ENCODE data around the gene IL1RAPL2.

IL1RAPL2 gene

DNA sequence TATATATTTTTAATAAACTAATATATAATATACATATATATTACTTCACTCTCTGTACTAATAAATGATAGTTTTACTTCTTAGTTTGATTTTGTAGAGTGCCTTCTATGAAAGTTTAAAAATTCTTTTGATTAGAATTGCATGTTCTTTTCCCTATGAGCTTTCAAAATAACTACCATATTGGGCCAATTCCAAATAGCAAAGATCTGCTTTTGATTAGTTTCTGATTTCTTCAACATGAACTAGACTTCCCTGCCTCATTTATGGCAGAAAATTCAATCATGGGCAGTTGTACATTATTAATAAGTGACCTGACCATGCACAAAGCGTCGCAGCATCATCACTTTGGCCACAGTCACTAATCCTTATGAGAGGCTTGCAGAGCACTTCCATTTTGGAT, 703.4 kb downstream of the IL1RAPL2 start:
- no peak for DNase-seq (ENCODE audit: low read depth)

GRCh38 chrX:105273326-105273725, 707.3 kb downstream of the IL1RAPL2 start:
- no peak for DNase-seq (ENCODE audit: low read depth)

DNA sequence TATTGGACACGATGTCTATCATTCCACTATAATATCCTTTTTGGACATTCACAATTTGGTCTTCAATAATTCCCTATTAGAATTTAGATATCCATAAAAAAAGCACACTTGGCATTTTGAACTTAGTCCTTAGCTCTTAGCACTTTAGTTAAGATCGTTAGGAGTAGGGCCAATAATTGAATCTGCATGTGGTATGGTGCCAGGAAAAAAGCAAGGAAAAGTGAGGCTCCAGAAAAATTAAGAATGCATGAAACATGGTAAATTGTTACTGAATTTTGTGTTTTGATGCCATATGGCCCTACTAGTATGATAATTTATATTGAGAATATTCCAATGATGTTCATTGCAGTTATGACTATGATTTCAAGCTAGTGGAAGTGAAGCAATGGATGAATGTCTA, 708.1 kb downstream of the IL1RAPL2 start:
- no peak for DNase-seq (ENCODE audit: low read depth)

- no peak for DNase-seq (ENCODE audit: low read depth)
Measured at GRCh38 chrX:105277132-105277531, 711.1 kb downstream of the IL1RAPL2 start.

GRCh38 chrX:105282077-105282476, 716.1 kb downstream of the IL1RAPL2 start:
- no peak for DNase-seq (ENCODE audit: low read depth)

DNA sequence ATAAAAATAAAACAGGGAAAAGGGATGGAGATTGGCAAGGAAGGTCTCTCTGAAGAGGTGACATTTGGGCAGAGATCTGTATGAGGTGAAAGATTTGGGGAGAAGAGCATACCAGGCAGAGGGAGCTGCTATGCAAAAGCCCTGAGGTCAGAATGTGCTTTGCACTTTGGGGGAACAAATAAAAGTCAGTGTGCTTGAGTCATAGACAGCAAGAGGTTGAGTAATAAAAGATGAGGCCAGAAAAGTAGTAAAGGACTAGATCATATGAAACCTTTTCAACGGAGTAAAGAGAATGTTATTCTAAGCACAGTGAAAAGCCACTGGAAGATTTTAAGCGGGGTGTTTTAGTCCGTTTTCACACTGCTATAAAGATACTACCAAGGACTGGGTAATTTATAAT, 731.0 kb downstream of the IL1RAPL2 start:
- DNase-seq (ENCODE audit: low read depth) = no peak

DNA sequence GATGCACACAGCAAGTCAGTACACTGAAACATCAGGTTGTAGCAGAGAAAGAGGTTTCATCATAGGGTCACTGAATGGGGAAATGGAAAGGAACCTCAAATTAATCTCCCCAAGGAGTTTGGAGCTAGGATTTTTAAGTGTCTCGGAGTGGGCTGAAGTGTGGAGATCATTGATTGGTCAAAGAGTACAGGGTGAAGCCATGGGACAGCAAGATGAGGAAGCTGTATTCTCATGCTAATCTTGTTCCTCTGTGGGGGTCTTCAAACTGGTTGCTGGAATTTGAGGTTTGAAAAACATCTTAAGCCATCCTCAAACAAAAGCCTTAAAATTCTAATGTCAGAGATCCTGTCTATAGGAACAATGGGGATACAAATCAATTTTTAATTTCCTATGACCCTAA, 733.3 kb downstream of the IL1RAPL2 start:
- DNase-seq (ENCODE audit: low read depth) = no peak

DNA sequence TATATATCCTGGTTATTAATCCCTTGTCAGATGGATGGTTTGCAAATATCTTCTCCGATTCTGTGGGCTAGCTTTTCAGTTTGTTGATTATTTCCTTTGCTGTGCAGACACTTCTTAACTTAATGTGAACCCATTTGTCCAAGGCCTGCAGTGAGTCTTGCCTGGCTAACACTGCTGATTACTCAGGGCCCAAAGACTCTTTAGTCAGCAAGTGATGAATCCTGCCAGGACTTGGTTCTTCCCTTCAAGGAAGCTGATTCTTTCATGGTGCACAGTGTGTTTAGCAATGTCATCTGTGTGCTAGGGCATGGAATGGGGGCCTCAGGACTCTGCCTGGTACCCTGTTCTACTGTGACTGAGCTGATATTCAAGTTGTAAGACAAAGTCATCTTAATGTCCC, 736.2 kb downstream of the IL1RAPL2 start:
- no peak for DNase-seq (ENCODE audit: low read depth)

DNA sequence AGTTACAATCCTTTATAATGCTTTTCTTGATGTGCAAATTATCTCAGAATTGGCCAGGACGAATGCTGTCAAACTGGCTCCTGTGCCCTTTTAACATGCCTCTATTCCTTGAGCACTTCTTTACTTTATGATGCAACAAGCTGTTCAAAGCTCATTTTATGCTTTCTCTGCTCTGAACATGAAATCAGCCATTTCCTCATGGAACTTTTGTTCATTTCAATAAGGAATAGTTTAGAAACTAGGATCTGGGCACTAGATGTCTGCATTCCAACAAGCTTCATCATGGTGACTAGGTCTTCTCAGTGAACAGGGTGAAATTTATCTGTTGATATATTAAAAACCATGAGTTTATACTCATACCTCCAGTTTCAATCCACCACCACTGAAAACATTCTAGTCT, 741.8 kb downstream of the IL1RAPL2 start:
- DNase-seq (ENCODE audit: low read depth) = no peak

GRCh38 chrX:105313596-105313995, 747.6 kb downstream of the IL1RAPL2 start:
- no peak for DNase-seq (ENCODE audit: low read depth)

DNA sequence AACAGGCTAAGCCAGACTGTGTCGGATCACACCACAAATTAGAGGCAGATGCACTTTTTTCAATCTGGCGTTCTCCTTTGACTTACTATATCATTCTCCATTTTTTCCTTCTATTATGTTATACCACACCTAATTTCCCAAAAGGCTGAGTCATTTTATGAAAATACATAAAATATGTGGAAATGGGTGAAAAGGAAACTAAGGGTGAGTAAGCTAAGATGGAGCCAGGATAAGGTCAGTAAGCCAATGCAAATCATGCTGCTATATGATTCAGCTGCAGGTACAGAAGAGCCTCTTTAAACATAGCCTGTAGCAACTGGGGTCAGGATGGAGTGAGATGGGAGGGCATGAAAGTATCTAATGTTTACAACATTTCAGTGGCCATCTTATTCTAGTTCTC, 748.5 kb downstream of the IL1RAPL2 start:
- no peak for DNase-seq (ENCODE audit: low read depth)

- DNase-seq (ENCODE audit: low read depth) = no peak
Measured at GRCh38 chrX:105315248-105315647, 749.2 kb downstream of the IL1RAPL2 start.

GRCh38 chrX:105317117-105317516, 751.1 kb downstream of the IL1RAPL2 start:
- DNase-seq (ENCODE audit: low read depth) = no peak

DNA sequence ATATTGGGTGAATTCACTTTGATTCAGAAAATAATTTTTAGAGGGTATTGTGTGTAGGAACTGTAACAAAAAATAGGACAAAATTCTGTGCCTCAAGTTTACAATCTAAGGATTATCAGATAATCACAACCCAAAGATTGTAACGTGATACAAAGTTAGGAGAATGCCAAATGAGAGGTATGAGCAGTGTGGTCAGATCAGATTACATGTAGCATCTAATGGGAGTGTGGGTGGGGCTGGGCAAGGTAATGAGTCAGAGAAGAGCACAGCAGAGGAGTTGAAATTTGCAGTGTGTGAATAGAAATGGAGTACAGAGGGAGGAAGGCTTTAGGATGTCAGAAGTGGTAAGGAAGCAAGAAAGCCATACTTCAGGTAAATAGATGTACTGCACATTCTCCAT, 757.9 kb downstream of the IL1RAPL2 start:
- DNase-seq (ENCODE audit: low read depth) = no peak

GRCh38 chrX:105328773-105329172, 762.8 kb downstream of the IL1RAPL2 start:
- DNase-seq (ENCODE audit: low read depth) = no peak

DNA sequence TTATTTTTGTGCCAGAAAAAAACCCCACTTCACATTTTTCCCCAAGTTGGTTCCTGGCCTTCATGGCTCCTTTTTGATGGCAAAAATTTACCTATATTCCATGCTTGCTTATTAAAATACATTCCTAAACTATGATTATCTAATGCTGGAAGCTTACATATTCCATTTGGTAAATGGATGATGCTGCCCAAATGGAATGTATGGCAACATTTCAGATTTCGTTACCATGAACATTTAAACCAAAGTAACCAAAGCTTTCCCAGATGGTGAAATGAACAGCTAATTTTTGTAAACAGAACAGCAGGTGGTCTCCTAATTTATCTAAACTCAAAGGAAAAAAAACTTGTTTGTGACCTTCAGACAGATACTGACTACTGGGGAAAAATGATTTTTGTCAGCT, 765.2 kb downstream of the IL1RAPL2 start:
- DNase-seq (ENCODE audit: low read depth) = no peak

- no peak for DNase-seq (ENCODE audit: low read depth)
Measured at GRCh38 chrX:105347373-105347772, 781.4 kb downstream of the IL1RAPL2 start.

- DNase-seq (ENCODE audit: low read depth) = no peak
Measured at GRCh38 chrX:105349476-105349875, 783.5 kb downstream of the IL1RAPL2 start.

DNA sequence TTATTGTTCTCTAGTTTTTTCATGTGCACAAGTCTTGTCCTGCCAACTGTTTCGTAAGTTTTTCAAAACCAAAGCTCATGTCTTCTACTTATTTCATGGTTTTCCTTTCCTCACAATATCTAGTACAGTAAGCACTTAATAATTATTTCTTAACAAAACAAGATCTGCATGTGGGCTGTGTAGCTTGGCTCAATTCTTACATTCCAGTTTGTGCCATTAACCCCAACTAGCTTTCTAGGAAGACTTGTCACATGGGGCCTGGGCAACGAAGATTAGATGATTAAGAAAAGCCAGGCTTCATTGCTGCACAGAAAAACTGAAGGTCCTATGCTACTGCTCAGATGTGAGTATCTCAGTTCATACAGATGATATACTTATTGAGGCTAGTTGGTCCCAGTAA, 809.8 kb downstream of the IL1RAPL2 start:
- no peak for DNase-seq (ENCODE audit: low read depth)

GRCh38 chrX:105424729-105425128, 858.7 kb downstream of the IL1RAPL2 start:
- no peak for DNase-seq (ENCODE audit: low read depth)

- DNase-seq (ENCODE audit: low read depth) = no peak
Measured at GRCh38 chrX:105451401-105451800, 885.4 kb downstream of the IL1RAPL2 start.

- DNase-seq (ENCODE audit: low read depth) = no peak
Measured at GRCh38 chrX:105458846-105459245, 892.8 kb downstream of the IL1RAPL2 start.

- DNase-seq (ENCODE audit: low read depth) = no peak
Measured at GRCh38 chrX:105460376-105460775, 894.4 kb downstream of the IL1RAPL2 start.

DNA sequence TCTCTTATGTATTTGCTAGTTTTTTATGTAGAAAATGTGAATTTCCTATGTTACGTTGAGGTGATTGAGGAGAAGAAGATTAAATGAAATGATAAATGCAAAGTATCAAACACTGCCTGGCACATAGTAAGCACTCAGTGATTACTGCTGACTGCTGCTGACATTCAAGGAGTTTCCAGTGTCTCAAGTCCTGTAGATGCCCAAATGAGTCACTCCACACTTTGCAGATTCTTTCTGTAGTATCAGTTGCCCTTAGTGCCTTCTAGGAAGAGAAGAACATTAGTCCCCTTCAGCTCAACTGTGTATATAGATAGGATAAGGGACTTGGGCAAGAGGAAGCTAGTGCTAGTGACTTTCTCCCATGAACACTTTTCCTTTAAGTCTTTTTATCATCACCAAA, 895.0 kb downstream of the IL1RAPL2 start:
- DNase-seq (ENCODE audit: low read depth) = no peak

- no peak for DNase-seq (ENCODE audit: low read depth)
Measured at GRCh38 chrX:105462186-105462585, 896.2 kb downstream of the IL1RAPL2 start.

Measured in activated T-cell treated with anti-CD3 and anti-CD28 coated beads for 48 hours (primary cell).